A549 (cell line): ENCODE results near the gene ZSCAN9.

ENCODE experiments used
- CEBPB ChIP-seq, 2 experiments: fragments of >200 bp in 1 of 2; sonication (Bioruptor Twin) in 1 of 2; formaldehyde crosslinking in 1 of 2; IDR thresholded peaks; 2 replicates each; pipeline ENCODE4 v1.6.1; 2012 to 2016
- ESRRA ChIP-seq: fragments of 150-350 bp; IDR thresholded peaks from 2 replicates; pipeline ENCODE4 v1.6.1; 2014; ENCODE audit warnings: mild to moderate bottlenecking, low read length, borderline replicate concordance
- HEYL ChIP-seq: fragments of 250-450 bp; sonication (Bioruptor Pico); IDR thresholded peaks from 2 replicates; pipeline ENCODE4 v1.8.0; 2021; ENCODE audit warnings: mild to moderate bottlenecking, moderate library complexity
- JUN ChIP-seq, 2 experiments: fragments of >200 bp; sonication (Bioruptor Twin); formaldehyde crosslinking; IDR thresholded peaks; 2 replicates in 1 of 2; 3 replicates in 1 of 2; pipeline ENCODE4 v1.6.1; 2016 to 2017
- KDM1A ChIP-seq: fragments of 200-600 bp; sonication (generic); IDR thresholded peaks from 2 replicates; pipeline ENCODE4 v1.6.1; 2016; ENCODE audit warnings: low read depth, mild to moderate bottlenecking
- MYC ChIP-seq: IDR thresholded peaks from 2 replicates; pipeline ENCODE4 v1.6.1; 2012; ENCODE audit warnings: mild to moderate bottlenecking, inconsistent platforms, low read length, improper control_type of control experiment, borderline replicate concordance
- POLR2A ChIP-seq: IDR thresholded peaks from 2 replicates; pipeline ENCODE4 v1.6.1; 2012; ENCODE audit warnings: mild to moderate bottlenecking, low read length
- RARB ChIP-seq: fragments of 250-450 bp; sonication (Bioruptor Pico); IDR thresholded peaks from 2 replicates; pipeline ENCODE4 v1.8.0; 2021; ENCODE audit warnings: mild to moderate bottlenecking, moderate library complexity
- RFX5 ChIP-seq: fragments of 450-650 bp; IDR thresholded peaks from 2 replicates; pipeline ENCODE4 v1.7.1; 2014; ENCODE audit warnings: antibody characterized with exemption, mild to moderate bottlenecking, moderate library complexity
- SMC3 ChIP-seq: fragments of >200 bp; sonication (Bioruptor Twin); formaldehyde crosslinking; IDR thresholded peaks from 3 replicates; pipeline ENCODE4 v1.6.1; 2018; ENCODE audit warnings: inconsistent platforms
- ZFP36 ChIP-seq: fragments of 450-650 bp; IDR thresholded peaks from 2 replicates; pipeline ENCODE4 v1.6.1; 2014; ENCODE audit warnings: borderline replicate concordance; ENCODE audit not compliant: partially characterized antibody
- TF ChIP-seq, protein P1 (sequence below): fragments of >200 bp; sonication (Bioruptor Twin); formaldehyde crosslinking; IDR thresholded peaks from 3 replicates; pipeline ENCODE4 v1.5.1; 2016
- TF ChIP-seq, protein P2 (sequence below): IDR thresholded peaks from 2 replicates; pipeline ENCODE4 v1.6.1; 2012
- TF ChIP-seq, protein P3 (sequence below): fragments of 200-600 bp; sonication (generic); IDR thresholded peaks from 2 replicates; pipeline ENCODE4 v1.6.1; 2016; ENCODE audit warnings: antibody characterized with exemption, mild to moderate bottlenecking, moderate library complexity

DNA sequence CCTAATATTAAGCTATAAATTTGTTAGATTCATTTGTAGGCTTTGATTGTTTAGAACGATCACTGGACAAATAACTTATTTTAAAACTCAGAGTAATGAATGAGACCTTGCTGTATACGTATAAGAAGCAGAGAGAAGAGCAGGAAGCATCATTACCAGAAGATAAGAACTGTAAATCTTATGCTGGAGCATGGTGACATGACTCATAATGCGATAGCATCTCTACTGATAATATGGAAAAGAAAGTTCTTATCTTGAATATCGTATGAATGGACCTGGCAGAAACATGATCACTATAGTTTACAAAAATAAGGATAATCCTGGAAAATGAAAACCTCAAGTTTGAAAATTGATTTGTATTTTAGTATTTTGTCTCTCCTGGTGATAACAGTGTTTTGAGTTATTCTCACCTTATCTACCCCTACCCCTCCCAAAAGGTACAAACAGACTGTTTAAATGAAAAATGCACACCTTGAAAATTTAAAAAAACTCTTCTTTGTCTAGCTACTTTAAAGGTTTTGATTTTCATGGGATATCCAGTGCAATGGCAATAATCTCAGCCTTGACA, 39.8 kb downstream of the ZSCAN9 start:
- TF ChIP-seq, protein P1, sequence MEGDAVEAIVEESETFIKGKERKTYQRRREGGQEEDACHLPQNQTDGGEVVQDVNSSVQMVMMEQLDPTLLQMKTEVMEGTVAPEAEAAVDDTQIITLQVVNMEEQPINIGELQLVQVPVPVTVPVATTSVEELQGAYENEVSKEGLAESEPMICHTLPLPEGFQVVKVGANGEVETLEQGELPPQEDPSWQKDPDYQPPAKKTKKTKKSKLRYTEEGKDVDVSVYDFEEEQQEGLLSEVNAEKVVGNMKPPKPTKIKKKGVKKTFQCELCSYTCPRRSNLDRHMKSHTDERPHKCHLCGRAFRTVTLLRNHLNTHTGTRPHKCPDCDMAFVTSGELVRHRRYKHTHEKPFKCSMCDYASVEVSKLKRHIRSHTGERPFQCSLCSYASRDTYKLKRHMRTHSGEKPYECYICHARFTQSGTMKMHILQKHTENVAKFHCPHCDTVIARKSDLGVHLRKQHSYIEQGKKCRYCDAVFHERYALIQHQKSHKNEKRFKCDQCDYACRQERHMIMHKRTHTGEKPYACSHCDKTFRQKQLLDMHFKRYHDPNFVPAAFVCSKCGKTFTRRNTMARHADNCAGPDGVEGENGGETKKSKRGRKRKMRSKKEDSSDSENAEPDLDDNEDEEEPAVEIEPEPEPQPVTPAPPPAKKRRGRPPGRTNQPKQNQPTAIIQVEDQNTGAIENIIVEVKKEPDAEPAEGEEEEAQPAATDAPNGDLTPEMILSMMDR: no peak
- TF ChIP-seq JUN (IDR thresholded peaks at IDR 0.05) (no peak), RFX5 (no peak), MYC (no peak), POLR2A (no peak), HEYL (CRISPR knock-in tag) (no peak), KDM1A (no peak), ZFP36 (no peak), RARB (no peak), CEBPB (IDR thresholded peaks at IDR 0.05) (no peak), SMC3 (no peak), ESRRA (no peak)
- TF ChIP-seq, protein P2, sequence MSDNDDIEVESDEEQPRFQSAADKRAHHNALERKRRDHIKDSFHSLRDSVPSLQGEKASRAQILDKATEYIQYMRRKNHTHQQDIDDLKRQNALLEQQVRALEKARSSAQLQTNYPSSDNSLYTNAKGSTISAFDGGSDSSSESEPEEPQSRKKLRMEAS: no peak
- TF ChIP-seq, protein P3, sequence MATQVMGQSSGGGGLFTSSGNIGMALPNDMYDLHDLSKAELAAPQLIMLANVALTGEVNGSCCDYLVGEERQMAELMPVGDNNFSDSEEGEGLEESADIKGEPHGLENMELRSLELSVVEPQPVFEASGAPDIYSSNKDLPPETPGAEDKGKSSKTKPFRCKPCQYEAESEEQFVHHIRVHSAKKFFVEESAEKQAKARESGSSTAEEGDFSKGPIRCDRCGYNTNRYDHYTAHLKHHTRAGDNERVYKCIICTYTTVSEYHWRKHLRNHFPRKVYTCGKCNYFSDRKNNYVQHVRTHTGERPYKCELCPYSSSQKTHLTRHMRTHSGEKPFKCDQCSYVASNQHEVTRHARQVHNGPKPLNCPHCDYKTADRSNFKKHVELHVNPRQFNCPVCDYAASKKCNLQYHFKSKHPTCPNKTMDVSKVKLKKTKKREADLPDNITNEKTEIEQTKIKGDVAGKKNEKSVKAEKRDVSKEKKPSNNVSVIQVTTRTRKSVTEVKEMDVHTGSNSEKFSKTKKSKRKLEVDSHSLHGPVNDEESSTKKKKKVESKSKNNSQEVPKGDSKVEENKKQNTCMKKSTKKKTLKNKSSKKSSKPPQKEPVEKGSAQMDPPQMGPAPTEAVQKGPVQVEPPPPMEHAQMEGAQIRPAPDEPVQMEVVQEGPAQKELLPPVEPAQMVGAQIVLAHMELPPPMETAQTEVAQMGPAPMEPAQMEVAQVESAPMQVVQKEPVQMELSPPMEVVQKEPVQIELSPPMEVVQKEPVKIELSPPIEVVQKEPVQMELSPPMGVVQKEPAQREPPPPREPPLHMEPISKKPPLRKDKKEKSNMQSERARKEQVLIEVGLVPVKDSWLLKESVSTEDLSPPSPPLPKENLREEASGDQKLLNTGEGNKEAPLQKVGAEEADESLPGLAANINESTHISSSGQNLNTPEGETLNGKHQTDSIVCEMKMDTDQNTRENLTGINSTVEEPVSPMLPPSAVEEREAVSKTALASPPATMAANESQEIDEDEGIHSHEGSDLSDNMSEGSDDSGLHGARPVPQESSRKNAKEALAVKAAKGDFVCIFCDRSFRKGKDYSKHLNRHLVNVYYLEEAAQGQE: no peak
